Calu3 (cell line): ENCODE data around the gene SIRT5. TPM values are rescaled to one million over a fixed set of nuclear protein-coding genes. Genes with fewer than 3 reads are reported as not detected.

Experiments
- BruUV-seq: library from RNA; stranded (reverse); fragments of 400-500 nt; replicated peaks from 2 replicates; lab custom pipeline; 2021; lab: Mats Ljungman, UMichigan
- CTCF ChIA-PET: fragments of 300-600 bp; sonication (Branson Sonifier 250); formaldehyde crosslinking; loops from one replicate; lab custom pipeline; 2022; ENCODE audit warnings: antibody characterized with exemption; lab: Charles Lee
- DNase-seq: peaks from one replicate; pipeline ENCODE4 v3.0.0; 2022
- H3K27ac Mint-ChIP-seq: one replicate; pipeline ENCODE4 v1.8.0; 2022; ENCODE audit warnings: mixed read lengths; ENCODE audit not compliant: unreplicated experiment
- H3K27me3 Mint-ChIP-seq: one replicate; pipeline ENCODE4 v1.8.0; 2022; ENCODE audit warnings: mixed read lengths; ENCODE audit not compliant: unreplicated experiment
- H3K36me3 Mint-ChIP-seq: one replicate; pipeline ENCODE4 v1.8.0; 2022; ENCODE audit warnings: mild to moderate bottlenecking, moderate library complexity, mixed read lengths; ENCODE audit not compliant: insufficient read depth, unreplicated experiment
- H3K4me1 Mint-ChIP-seq: one replicate; pipeline ENCODE4 v1.8.0; 2022; ENCODE audit warnings: mild to moderate bottlenecking, low read depth, mixed read lengths; ENCODE audit not compliant: unreplicated experiment
- H3K4me3 Mint-ChIP-seq: one replicate; pipeline ENCODE4 v1.8.0; 2022; ENCODE audit warnings: mild to moderate bottlenecking, low read depth, moderate library complexity, mixed read lengths; ENCODE audit not compliant: unreplicated experiment
- H3K9me3 Mint-ChIP-seq: one replicate; pipeline ENCODE4 v1.8.0; 2022; ENCODE audit warnings: low read depth, mixed read lengths; ENCODE audit not compliant: unreplicated experiment
- CTCF ChIP-seq: fragments of 200-600 bp; IDR thresholded peaks from one replicate; pipeline ENCODE4 v1.8.0; 2022; ENCODE audit warnings: antibody characterized with exemption; ENCODE audit not compliant: unreplicated experiment
- intact Hi-C: fragments of 100-400 bp; cut with micrococcal nuclease; formaldehyde crosslinking; loops from one replicate; pipeline ENCODE4 v1.10.0; 2022; ENCODE audit not compliant: unreplicated experiment
- total RNA-seq: library from RNA; stranded (reverse); gene quantifications from 2 replicates; pipeline ENCODE4 v1.2.3, GENCODE V29; 2022

SIRT5 gene
- total RNA-seq, 1 experiment from 2014 or later = 13.5 TPM

GRCh38 chr6:13629459-13630116 lies 55.2 kb downstream of the SIRT5 start:
- H3K27me3 Mint-ChIP-seq = no peaks in the 10 kb centered on the region
- no peak overlapping the region for H3K27ac Mint-ChIP-seq
- no peak overlapping the region for H3K4me3 Mint-ChIP-seq
- intact Hi-C loops = no loop called here
- H3K36me3 Mint-ChIP-seq = peaks cover 9% of the 10 kb centered on the region
- DNase-seq = no peak
- no peaks in the 10 kb centered on the region for H3K9me3 Mint-ChIP-seq
- CTCF ChIA-PET = no interaction called here
- no peak for TF ChIP-seq CTCF
- H3K4me1 Mint-ChIP-seq = no peaks in the 10 kb centered on the region
- no TSS peak for BruUV-seq

- no peaks in the 10 kb centered on the region for H3K9me3 Mint-ChIP-seq
- no TSS peak for BruUV-seq
- no peak overlapping the region for H3K27ac Mint-ChIP-seq
- H3K4me1 Mint-ChIP-seq = no peaks in the 10 kb centered on the region
- intact Hi-C loops = no loop called here
- CTCF ChIA-PET = no interaction called here
- no peaks in the 10 kb centered on the region for H3K27me3 Mint-ChIP-seq
- DNase-seq = no peak
- TF ChIP-seq CTCF = no peak
- no peak overlapping the region for H3K4me3 Mint-ChIP-seq
- H3K36me3 Mint-ChIP-seq = peaks cover 12% of the 10 kb centered on the region
These were observed 56.1 kb downstream of the SIRT5 start for GRCh38 chr6:13630499-13630898.

- no peak for TF ChIP-seq CTCF
- CTCF ChIA-PET = no interaction called here
- Mint-ChIP-seq H3K4me3 (no peak overlapping the region), H3K4me1 (no peaks in the 10 kb centered on the region), H3K9me3 (no peaks in the 10 kb centered on the region), H3K27ac (no peak overlapping the region), H3K27me3 (no peaks in the 10 kb centered on the region), H3K36me3 (peaks cover 13% of the 10 kb centered on the region)
- BruUV-seq = no TSS peak
- intact Hi-C loops = no loop called here
- DNase-seq = no peak
These were observed 58.9 kb downstream of the SIRT5 start for GRCh38 chr6:13633343-13633742.

- H3K27me3 Mint-ChIP-seq = no peaks in the 10 kb centered on the region
- H3K36me3 Mint-ChIP-seq = peaks cover 13% of the 10 kb centered on the region
These were observed 61.7 kb downstream of the SIRT5 start for GRCh38 chr6:13635948-13636658.

More at GRCh38 chr6:13635948-13636658, 61.7 kb downstream of the SIRT5 start:
- DNase-seq = no peak
- Mint-ChIP-seq H3K4me3 (no peak overlapping the region), H3K27ac (no peak overlapping the region), H3K4me1 (no peaks in the 10 kb centered on the region), H3K9me3 (no peaks in the 10 kb centered on the region)
- CTCF ChIA-PET = no interaction called here
- intact Hi-C loops = no loop called here
- BruUV-seq = no TSS peak
- no peak for TF ChIP-seq CTCF
